ENCODE results near the gene MEOX1.

MEOX1 gene

GRCh38 chr17:43655693-43656255, 5.9 kb downstream of the MEOX1 start:
- DNase-seq (ENCODE audit: low spot score) = no peak

DNA sequence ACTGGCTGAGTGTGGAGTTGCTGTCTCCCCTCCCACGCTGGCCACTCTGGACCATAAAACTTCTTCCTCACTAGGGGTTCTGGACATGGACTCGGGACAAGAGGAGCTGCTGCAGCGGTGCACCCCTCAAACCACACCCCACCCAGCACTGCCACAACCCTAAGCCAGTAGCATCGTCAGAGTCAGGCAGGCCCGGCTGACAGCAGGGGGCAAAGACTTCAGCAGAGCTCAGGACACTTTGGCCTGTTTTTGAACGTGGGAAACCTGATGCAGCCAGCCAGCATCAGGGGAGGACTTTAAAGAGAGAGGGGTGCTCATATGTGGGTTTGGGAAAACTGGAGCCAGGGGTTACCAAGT, 9.6 kb downstream of the MEOX1 start:
- DNase-seq (ENCODE audit: low spot score) = no peak

- no peak for DNase-seq (ENCODE audit: low spot score)
Measured at GRCh38 chr17:43650471-43650870, 11.3 kb downstream of the MEOX1 start.

DNA sequence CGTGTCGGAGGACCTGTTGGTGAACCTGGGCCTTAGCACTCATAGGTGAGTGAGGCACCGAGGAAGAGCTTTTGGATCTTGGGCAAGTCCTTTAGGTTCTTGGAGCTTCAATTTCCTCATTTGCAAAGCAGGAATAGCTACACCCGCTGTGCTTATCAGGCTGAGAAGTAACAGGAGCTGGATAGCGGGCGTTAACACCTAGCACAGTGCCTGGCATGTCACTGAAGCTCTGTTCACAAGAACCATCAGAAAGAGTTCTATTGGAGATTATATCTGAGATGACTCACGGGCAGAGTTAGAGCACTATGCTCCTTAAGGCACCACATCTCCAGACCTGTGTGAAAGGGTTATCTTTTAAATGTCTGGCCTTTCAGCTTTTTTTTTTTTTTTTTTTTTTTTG, 12.8 kb downstream of the MEOX1 start:
- no peak for DNase-seq (ENCODE audit: low spot score)

DNA sequence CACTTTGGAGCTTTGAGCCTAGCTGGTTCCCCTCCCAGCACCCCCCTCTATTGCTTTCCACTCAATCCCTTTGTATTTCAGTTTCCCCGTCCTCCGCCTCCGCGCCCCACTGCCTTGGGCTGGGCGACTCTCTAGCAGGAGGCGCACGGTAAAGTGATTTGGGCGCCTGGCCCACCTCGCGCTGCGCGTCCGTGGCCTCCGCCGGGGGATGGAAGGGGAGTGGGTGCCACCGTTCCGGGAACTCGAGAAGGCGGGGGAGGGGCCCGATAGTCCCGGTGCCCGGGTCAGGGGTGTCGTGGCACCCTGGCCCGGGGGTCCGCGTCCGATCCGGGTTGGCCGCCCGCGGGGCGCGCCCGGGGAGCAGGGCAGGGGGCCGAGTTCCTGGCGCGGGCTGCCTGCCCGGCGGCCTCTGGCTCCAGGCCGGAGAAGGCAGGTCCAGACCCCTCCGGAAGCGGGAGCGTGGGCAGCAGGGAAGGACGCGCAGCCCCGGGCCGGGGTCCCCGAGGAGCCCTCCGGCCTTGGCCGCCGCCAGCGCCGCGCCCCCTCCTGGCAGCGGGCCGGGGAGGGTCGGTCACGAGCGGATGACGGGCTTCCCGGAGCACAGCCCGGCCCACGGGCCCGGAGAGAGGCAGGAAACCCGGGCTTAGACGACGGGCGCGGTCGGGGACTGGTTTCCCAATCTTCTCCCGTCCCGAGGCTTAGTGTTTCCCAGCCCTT, 15.8 kb downstream of the MEOX1 start:
- no peak for DNase-seq (ENCODE audit: low spot score)

DNA sequence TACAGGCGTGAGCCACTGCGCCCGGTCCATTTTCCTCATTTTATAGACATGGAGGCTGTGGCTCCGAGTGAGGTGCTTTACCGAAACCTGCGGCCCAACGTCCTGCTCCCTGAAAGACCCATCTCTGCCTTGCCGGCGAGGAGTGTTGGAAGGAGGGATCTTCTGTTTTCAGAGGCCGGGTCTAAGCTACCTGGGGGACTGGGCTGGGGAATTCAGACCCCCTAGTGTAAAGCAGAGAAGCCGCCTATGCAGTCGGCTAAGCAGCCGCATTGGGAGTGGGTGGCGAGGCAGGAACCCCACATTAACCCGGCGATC, 16.3 kb downstream of the MEOX1 start:
- DNase-seq (ENCODE audit: low spot score) = no peak

DNA sequence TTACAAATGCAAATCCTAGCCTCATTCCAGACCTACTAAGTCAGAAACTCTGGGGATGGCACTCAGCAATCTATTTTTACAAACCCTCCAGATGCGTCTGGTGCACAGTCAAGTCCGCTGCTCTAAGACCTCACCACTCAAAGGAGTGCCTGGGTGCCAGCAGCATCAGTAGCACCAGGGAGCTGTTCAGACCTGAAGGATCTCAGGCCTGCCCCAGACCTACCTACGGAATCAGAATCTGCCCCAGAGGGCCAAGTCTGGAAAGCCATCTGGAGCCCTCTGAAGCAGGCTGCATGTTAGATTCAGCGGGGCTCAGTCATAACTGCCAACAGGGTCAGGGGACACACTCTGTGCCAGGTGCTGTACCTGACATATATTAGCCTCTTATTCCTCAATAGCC, 17.6 kb downstream of the MEOX1 start:
- DNase-seq (ENCODE audit: low spot score) = no peak

- no peak for DNase-seq (ENCODE audit: low spot score)
Measured at GRCh38 chr17:43641416-43641815, 20.3 kb downstream of the MEOX1 start.

- no peak for DNase-seq (ENCODE audit: low spot score)
Measured at GRCh38 chr17:43640491-43641252, 21.1 kb downstream of the MEOX1 start.

GRCh38 chr17:43637563-43638323, 24.0 kb downstream of the MEOX1 start:
- no peak for DNase-seq (ENCODE audit: low spot score)

GRCh38 chr17:43636426-43636825, 25.3 kb downstream of the MEOX1 start:
- DNase-seq (ENCODE audit: low spot score) = no peak

DNA sequence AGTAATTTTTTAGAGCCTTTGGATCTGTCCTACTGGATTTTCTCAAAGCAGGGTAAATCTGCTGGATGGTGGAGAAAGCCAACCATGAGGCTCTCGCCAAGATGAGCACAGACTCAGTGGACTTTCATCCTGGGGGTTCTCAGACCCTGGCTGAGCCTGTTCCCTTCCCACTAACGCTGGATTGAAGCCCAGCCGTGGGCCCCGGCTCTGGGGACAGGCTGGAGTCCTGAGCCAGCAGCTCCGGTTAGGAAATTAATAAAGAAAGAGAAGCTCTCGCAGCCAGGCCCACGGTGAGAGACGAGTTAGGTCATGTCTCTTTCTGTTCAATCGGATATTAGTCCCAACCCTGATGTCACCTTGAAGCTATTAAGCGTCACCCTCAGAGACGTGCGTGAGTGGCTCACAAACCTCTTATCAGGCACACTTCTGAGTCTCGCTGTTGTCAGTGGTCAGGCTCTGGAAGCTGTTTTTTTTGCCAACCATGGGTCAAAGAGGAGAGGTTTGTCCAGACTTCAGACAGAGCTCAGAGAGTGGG, 27.1 kb downstream of the MEOX1 start:
- no peak for DNase-seq (ENCODE audit: low spot score)

DNA sequence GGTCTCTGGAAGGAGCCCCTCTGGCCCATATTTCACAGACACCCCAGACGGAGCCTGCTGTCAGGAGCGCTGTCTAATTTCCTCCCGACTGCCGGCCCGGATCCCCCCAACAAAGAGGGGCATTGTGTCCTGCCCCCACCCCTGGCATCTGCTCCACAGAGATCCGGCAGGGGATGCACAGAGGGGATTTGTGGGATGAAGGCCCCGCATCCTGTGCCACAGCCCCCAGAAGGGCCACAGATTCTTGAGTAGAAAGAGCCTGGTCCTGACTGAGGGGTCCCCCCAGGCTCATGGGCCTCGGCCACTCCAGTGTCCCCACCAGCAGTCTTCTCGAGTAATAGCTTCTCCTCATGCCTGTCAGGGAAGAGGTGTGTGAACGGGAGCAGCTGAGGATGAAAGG, 29.5 kb downstream of the MEOX1 start:
- no peak for DNase-seq (ENCODE audit: low spot score)

- DNase-seq (ENCODE audit: low spot score) = no peak
Measured at GRCh38 chr17:43631429-43631828, 30.3 kb downstream of the MEOX1 start.

DNA sequence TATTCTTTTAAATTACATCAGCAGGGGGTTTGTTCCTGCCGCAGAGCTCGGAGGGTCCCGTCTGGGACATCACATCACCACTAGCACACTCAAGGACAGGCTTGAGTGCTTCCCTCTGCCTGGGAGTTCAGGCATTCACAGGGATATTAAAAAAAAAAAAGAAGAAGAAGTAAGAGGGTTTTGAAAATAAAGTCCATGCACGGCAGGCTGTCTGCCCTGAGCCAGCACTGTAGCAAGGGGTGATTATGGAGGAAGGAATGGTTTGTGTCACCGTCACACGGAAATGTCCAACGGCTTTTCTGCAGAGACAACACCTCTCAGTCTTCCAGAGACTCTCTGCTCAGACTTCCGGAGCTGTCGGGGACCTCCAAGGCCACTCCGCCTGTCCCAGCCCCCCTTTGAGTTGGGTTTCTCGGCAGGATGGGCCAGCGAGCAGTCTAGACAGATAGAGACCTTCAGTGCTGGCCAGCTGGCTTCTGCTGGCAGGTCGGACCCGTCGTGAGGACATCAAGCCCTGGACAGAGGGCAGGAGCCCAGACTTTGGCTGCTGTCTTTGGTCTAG, 33.6 kb downstream of the MEOX1 start:
- no peak for DNase-seq (ENCODE audit: low spot score)

- no peak for DNase-seq (ENCODE audit: low spot score)
Measured at GRCh38 chr17:43627653-43628052, 34.1 kb downstream of the MEOX1 start.

GRCh38 chr17:43626023-43626422, 35.7 kb downstream of the MEOX1 start:
- DNase-seq (ENCODE audit: low spot score) = no peak

DNA sequence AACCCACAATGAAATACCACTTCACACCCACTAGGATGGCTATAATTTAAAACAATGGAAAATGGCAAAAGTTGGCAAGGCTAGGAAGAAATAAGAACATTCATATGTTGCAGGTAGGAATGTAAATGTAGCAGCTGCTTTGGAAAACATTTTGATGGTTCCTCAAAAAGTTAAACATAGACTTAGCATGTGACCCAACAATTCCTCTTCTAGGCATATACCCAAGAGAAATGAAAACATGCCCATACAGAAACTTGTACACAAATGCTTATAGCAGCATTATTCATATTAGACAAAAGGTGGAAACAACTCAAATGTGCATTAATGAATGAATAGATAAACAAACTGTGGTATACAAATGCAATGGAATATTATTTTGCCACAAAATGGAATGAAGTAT, 36.1 kb downstream of the MEOX1 start:
- no peak for DNase-seq (ENCODE audit: low spot score)

DNA sequence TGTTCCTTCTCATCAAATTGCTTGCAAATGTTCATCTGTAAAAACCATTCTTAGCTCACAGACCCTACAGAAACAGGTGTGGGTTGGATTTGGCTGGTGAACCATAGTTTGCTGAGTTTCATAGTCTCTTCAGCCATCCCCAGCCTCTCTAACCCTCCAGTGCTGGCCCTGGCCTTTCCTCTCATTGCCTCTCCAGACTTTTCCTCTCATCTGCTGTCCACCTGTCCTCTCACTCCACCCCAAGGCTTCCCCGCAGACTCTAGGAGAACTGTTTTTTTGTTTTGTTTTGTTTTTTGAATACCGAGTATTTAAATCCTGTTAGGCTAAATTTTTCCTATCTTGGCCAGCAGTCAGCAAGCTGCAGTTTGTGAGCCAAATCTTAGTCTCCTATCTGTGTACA, 41.1 kb downstream of the MEOX1 start:
- DNase-seq (ENCODE audit: low spot score) = no peak

- no peak for DNase-seq (ENCODE audit: low spot score)
Measured at GRCh38 chr17:43620147-43620546, 41.6 kb downstream of the MEOX1 start.

DNA sequence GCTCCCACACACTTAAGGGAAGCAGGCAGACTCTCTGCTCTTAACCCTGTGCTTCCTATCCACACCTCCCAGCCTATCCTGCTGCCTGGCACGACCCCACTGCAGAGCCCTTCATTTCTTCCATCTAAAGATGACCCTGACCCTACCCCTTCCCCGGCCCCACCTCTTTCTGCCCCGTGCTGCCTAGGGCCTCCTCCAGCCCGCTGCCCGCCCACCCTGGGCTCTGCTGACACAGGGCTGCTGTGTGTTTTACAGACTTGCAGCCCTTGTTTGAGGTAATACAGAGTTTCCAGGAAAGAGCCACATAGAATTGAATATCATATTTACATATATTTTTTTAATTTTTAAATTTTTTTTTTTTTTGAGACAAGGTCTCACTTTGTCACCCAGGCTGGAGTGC, 42.0 kb downstream of the MEOX1 start:
- DNase-seq (ENCODE audit: low spot score) = no peak

DNA sequence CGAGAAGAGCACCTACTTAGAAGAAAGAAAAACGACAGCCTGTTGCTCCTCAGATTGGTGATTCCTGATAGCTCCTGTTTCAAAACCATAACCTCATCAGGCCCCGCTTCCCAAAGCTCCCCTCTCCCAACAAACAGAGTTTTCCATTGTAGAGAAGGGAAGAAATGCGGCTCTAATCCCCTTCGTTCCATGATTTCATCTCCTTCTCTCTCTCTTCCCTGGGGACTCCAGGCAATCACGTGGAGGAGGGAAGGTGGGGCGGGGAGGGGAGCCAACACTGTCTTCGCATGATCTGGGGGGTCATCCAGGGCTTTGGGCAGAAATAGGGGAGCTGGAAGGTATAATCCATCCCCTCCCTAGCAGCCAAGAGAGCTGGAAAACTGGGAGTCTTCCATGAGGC, 43.4 kb downstream of the MEOX1 start:
- DNase-seq (ENCODE audit: low spot score) = no peak

Measured in CD4-positive, alpha-beta T cell treated with Interleukin-6 at 100 ng/mL for 8 hours (primary cell).